Neuronal stem cell (in vitro differentiated cells): ENCODE data around the gene MMP13.

Source experiments
- DNase-seq: peaks from one replicate; pipeline ENCODE4 v3.0.0-alpha.2; 2013; ENCODE audit warnings: low spot score
- H2AFZ ChIP-seq: one replicate; pipeline ENCODE4 v1.6.1; 2013; ENCODE audit warnings: mild to moderate bottlenecking, low read length, inconsistent platforms
- H2AK5ac ChIP-seq: 2 replicates; pipeline ENCODE4 v1.6.1; 2013; ENCODE audit warnings: low read depth, mild to moderate bottlenecking, inconsistent platforms, low read length, moderate library complexity, mixed read lengths
- H2BK120ac ChIP-seq: 2 replicates; pipeline ENCODE4 v1.6.1; 2013; ENCODE audit warnings: low read depth, mild to moderate bottlenecking, inconsistent platforms, low read length, moderate library complexity, mixed read lengths
- H2BK12ac ChIP-seq: one replicate; pipeline ENCODE4 v1.6.1; 2013; ENCODE audit warnings: low read length, inconsistent platforms
- H2BK15ac ChIP-seq: 2 replicates; pipeline ENCODE4 v1.6.1; 2013; ENCODE audit warnings: mild to moderate bottlenecking, low read length, inconsistent platforms, mixed read lengths
- H2BK5ac ChIP-seq: one replicate; pipeline ENCODE4 v1.6.1; 2013; ENCODE audit warnings: inconsistent platforms, mild to moderate bottlenecking, low read length, moderate library complexity
- H3K14ac ChIP-seq: one replicate; pipeline ENCODE4 v1.6.1; 2013; ENCODE audit warnings: low read length, inconsistent platforms
- H3K18ac ChIP-seq: 2 replicates; pipeline ENCODE4 v1.6.1; 2013; ENCODE audit warnings: low read length, inconsistent platforms
- H3K23ac ChIP-seq: 2 replicates; pipeline ENCODE4 v1.6.1; 2013; ENCODE audit warnings: low read depth, mild to moderate bottlenecking, mixed read lengths, low read length, inconsistent platforms; ENCODE audit not compliant: poor library complexity
- H3K27ac ChIP-seq: replicated peaks from 3 replicates; pipeline ENCODE4 v1.5.1; 2013; ENCODE audit warnings: low read length, inconsistent platforms
- H3K27me3 ChIP-seq, 3 experiments: 2 replicates each; pipeline ENCODE4 v1.6.1; 2013; ENCODE audit warnings: low read length in 3 of 3, mild to moderate bottlenecking in 2 of 3, inconsistent platforms in 1 of 3, low read depth in 1 of 3, mixed read lengths in 1 of 3, moderate library complexity in 1 of 3; ENCODE audit not compliant: control insufficient read depth in 3 of 3, insufficient read depth in 3 of 3
- H3K36me3 ChIP-seq, 2 donors: replicated peaks in 1 of 2; 2 replicates each; pipeline ENCODE4 v1.6.1; 2013; ENCODE audit warnings: low read length in 2 of 2; ENCODE audit not compliant: control insufficient read depth in 2 of 2, insufficient read depth in 2 of 2
- H3K4ac ChIP-seq: 2 replicates; pipeline ENCODE4 v1.6.1; 2013; ENCODE audit warnings: inconsistent platforms, mild to moderate bottlenecking, low read length, moderate library complexity
- H3K4me1 ChIP-seq, 2 donors: 1 replicate in 1 of 2; 2 replicates in 1 of 2; pipeline ENCODE4 v1.6.1; 2013; ENCODE audit warnings: low read length in 2 of 2, low read depth in 1 of 2; ENCODE audit not compliant: control insufficient read depth in 2 of 2, insufficient read depth in 1 of 2
- H3K4me2 ChIP-seq: one replicate; pipeline ENCODE4 v1.6.1; 2013; ENCODE audit warnings: mild to moderate bottlenecking, low read length, inconsistent platforms; ENCODE audit not compliant: insufficient read depth, poor library complexity, severe bottlenecking
- H3K4me3 ChIP-seq, 2 donors: 2 replicates each; pipeline ENCODE4 v1.5.1; 2013; ENCODE audit warnings: low read length in 2 of 2, mild to moderate bottlenecking in 2 of 2, inconsistent platforms in 1 of 2, moderate library complexity in 1 of 2
- H3K79me1 ChIP-seq: one replicate; pipeline ENCODE4 v1.6.1; 2013; ENCODE audit warnings: low read depth, mild to moderate bottlenecking, inconsistent platforms, low read length, moderate library complexity
- H3K9ac ChIP-seq: one replicate; pipeline ENCODE4 v1.6.1; 2013; ENCODE audit warnings: mild to moderate bottlenecking, low read depth, low read length, inconsistent platforms; ENCODE audit not compliant: poor library complexity
- H3K9me3 ChIP-seq, 2 donors: replicated peaks in 1 of 2; 2 replicates each; pipeline versions ENCODE3 to v1.6.1; 2013; ENCODE audit warnings: low read length in 2 of 2, mild to moderate bottlenecking in 2 of 2, inconsistent platforms in 1 of 2, low read depth in 1 of 2, mixed read lengths in 1 of 2, moderate library complexity in 1 of 2; ENCODE audit not compliant: control insufficient read depth in 2 of 2, insufficient read depth in 1 of 2
- H4K8ac ChIP-seq: one replicate; pipeline ENCODE4 v1.6.1; 2013; ENCODE audit warnings: low read depth, mild to moderate bottlenecking, inconsistent platforms, low read length, moderate library complexity
- H4K91ac ChIP-seq: one replicate; pipeline ENCODE4 v1.6.1; 2013; ENCODE audit warnings: low read length, low read depth, mild to moderate bottlenecking, inconsistent platforms; ENCODE audit not compliant: poor library complexity
- WGBS, 2 donors: extraction: QIAGEN DNeasy Blood & Tissue Kit; methylation state at CpG; one replicate each; pipeline ENCODE4 v1.1.7; 2013; ENCODE audit warnings: missing lambda C conversion rate in 2 of 2, mixed read lengths in 1 of 2; ENCODE audit not compliant: insufficient read length in 2 of 2, insufficient replicate concordance in 1 of 2; ENCODE audit errors: extremely low coverage in 2 of 2; 5-methylcytosine and 5-hydroxymethylcytosine counted together

The MMP13 gene

GRCh38 chr11:102972853-102973252, 17.3 kb upstream of the MMP13 start:
- no peak overlapping the region for H2BK120ac ChIP-seq
- H3K27ac ChIP-seq: no peak overlapping the region
- no peak overlapping the region for H3K9ac ChIP-seq
- no peak overlapping the region for H2BK5ac ChIP-seq
- no peak overlapping the region for H4K91ac ChIP-seq
- H3K9me3 ChIP-seq: no peaks in the 10 kb centered on the region
- H3K79me1 ChIP-seq: no peaks in the 10 kb centered on the region
- H3K4me1 ChIP-seq: no peaks in the 10 kb centered on the region
- no peak overlapping the region for H3K4me3 ChIP-seq
- no peak overlapping the region for H3K4ac ChIP-seq
- H3K36me3 ChIP-seq: no peaks in the 10 kb centered on the region
- no peak overlapping the region for H3K14ac ChIP-seq
- no peak overlapping the region for H2AFZ ChIP-seq
- H2AK5ac ChIP-seq: no peak overlapping the region
- no peak overlapping the region for H3K23ac ChIP-seq
- no peaks in the 10 kb centered on the region for H3K27me3 ChIP-seq
- no peak overlapping the region for H2BK12ac ChIP-seq
- H2BK15ac ChIP-seq: no peak overlapping the region
- no peak overlapping the region for H4K8ac ChIP-seq
- no peak overlapping the region for H3K18ac ChIP-seq
- DNase-seq: no peak
- no peak overlapping the region for H3K4me2 ChIP-seq
- WGBS, 2 donors: no CpG with 5 or more reads among the region's 1 CpG

DNA sequence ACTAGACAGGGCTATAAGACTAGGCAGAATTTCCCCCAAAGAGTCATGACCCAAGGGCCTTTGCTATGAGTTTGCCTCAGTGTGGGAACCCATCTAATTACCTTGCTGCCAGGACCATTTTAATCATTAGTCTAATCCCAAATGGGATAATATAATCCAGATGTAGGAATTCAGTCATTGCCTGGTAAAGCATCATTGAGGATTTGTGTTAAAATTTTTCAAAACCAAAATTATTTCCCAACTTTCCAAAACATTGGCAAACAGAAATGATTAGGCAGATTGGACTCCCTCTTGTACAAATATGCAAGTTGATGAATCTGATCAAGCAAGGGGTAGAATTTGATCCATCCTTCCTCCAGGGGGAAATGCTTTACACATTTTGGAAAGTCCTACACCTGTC, 16.2 kb upstream of the MMP13 start:
- Histone ChIP-seq H3K9ac (no peak overlapping the region), H3K27ac (no peak overlapping the region), H2BK12ac (no peak overlapping the region), H2AFZ (no peak overlapping the region), H3K4me2 (no peak overlapping the region), H3K4me1 (no peaks in the 10 kb centered on the region), H4K8ac (no peak overlapping the region), H2AK5ac (no peak overlapping the region), H3K23ac (no peak overlapping the region), H2BK5ac (no peak overlapping the region), H3K9me3 (no peaks in the 10 kb centered on the region), H3K4me3 (no peak overlapping the region), H3K4ac (no peak overlapping the region), H3K27me3 (no peaks in the 10 kb centered on the region), H2BK15ac (no peak overlapping the region), H4K91ac (no peak overlapping the region), H3K14ac (no peak overlapping the region), H3K36me3 (no peaks in the 10 kb centered on the region), H3K79me1 (no peaks in the 10 kb centered on the region), H3K18ac (no peak overlapping the region), H2BK120ac (no peak overlapping the region)
- DNase-seq: no peak

- Histone ChIP-seq H3K4me2 (no peak overlapping the region), H3K9ac (no peak overlapping the region), H3K23ac (no peak overlapping the region), H4K91ac (no peak overlapping the region), H3K18ac (no peak overlapping the region), H3K9me3 (no peaks in the 10 kb centered on the region), H2BK15ac (no peak overlapping the region), H3K4me3 (no peak overlapping the region), H2AFZ (no peak overlapping the region), H3K36me3 (no peaks in the 10 kb centered on the region), H3K79me1 (no peaks in the 10 kb centered on the region), H2BK5ac (no peak overlapping the region), H3K27ac (no peak overlapping the region), H3K27me3 (no peaks in the 10 kb centered on the region), H2BK12ac (no peak overlapping the region), H3K4me1 (no peaks in the 10 kb centered on the region), H2AK5ac (no peak overlapping the region), H2BK120ac (no peak overlapping the region), H3K4ac (no peak overlapping the region), H4K8ac (no peak overlapping the region), H3K14ac (no peak overlapping the region)
- no CpG with 5 or more reads among the region's 1 CpG for WGBS, 2 donors
- DNase-seq: no peak
These were observed 12.0 kb upstream of the MMP13 start for GRCh38 chr11:102967497-102967896.

DNA sequence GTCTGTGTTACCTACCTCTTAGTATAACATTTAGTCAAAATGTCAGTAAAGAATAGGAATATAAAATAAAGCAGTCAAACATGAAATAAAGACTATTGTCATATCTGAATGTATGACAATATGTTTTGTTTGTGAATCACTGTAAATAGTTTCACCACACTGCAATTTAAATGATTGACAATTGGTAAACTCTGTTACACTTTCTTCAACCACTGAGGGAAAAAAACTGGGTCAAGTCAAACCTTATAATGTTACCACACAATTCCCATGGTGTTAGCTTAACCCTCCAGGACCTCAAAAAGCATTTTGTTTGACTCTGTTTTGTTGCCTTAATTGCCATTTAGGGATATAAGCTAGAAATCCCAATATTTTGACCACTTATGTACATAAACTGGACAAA, 10.5 kb upstream of the MMP13 start:
- H3K23ac ChIP-seq: no peak overlapping the region
- no peak overlapping the region for H4K8ac ChIP-seq
- no peaks in the 10 kb centered on the region for H3K4me1 ChIP-seq
- H3K79me1 ChIP-seq: no peaks in the 10 kb centered on the region
- H3K14ac ChIP-seq: no peak overlapping the region
- H3K27me3 ChIP-seq: no peaks in the 10 kb centered on the region
- H2AFZ ChIP-seq: no peak overlapping the region
- no peak overlapping the region for H3K27ac ChIP-seq
- H2BK120ac ChIP-seq: no peak overlapping the region
- H3K4me2 ChIP-seq: no peak overlapping the region
- H2BK5ac ChIP-seq: no peak overlapping the region
- no peaks in the 10 kb centered on the region for H3K9me3 ChIP-seq
- H2AK5ac ChIP-seq: no peak overlapping the region
- DNase-seq: no peak
- H3K36me3 ChIP-seq: no peaks in the 10 kb centered on the region
- no peak overlapping the region for H3K9ac ChIP-seq
- H4K91ac ChIP-seq: no peak overlapping the region
- no peak overlapping the region for H2BK12ac ChIP-seq
- no peak overlapping the region for H3K4me3 ChIP-seq
- H3K18ac ChIP-seq: no peak overlapping the region
- H3K4ac ChIP-seq: no peak overlapping the region
- no peak overlapping the region for H2BK15ac ChIP-seq
